GM18907 (cell line): ENCODE measurements around the gene TUFT1.

Experiments
- ATAC-seq: cut with Tn5 transposase; IDR thresholded peaks from one replicate; pipeline ENCODE4 v1.9.1; 2021; ENCODE audit warnings: mild to moderate bottlenecking, moderate library complexity; ENCODE audit not compliant: unreplicated experiment

TUFT1 gene

GRCh38 chr1:151540021-151540981, at the start of gene TUFT1:
TUFT1 (plus strand) TSS chr1:151540309; CDS start chr1:151540367, 58 bp downstream.
- ATAC-seq: peak; percentile 93

GRCh38 chr1:151491641-151492040, 48.5 kb upstream of the TUFT1 start:
- no peak for ATAC-seq

- ATAC-seq: no peak
These were observed 48.0 kb upstream of the TUFT1 start for GRCh38 chr1:151492120-151492519.

- ATAC-seq: no peak
These were observed 47.1 kb upstream of the TUFT1 start for GRCh38 chr1:151493042-151493441.

- ATAC-seq: peak; percentile 57
These were observed 45.3 kb upstream of the TUFT1 start for GRCh38 chr1:151494741-151495281.

- ATAC-seq: no peak
These were observed 44.8 kb upstream of the TUFT1 start for GRCh38 chr1:151495316-151495715.

- no peak for ATAC-seq
These were observed 40.7 kb upstream of the TUFT1 start for GRCh38 chr1:151499365-151499764.

- ATAC-seq: no peak
These were observed 40.2 kb upstream of the TUFT1 start for GRCh38 chr1:151499930-151500329.

- no peak for ATAC-seq
These were observed 38.6 kb upstream of the TUFT1 start for GRCh38 chr1:151501474-151501873.

GRCh38 chr1:151502035-151502700, 37.9 kb upstream of the TUFT1 start:
- ATAC-seq: no peak

- no peak for ATAC-seq
These were observed 37.0 kb upstream of the TUFT1 start for GRCh38 chr1:151502859-151503780.

GRCh38 chr1:151504252-151504651, 35.9 kb upstream of the TUFT1 start:
- ATAC-seq: no peak

- ATAC-seq: no peak
These were observed 35.4 kb upstream of the TUFT1 start for GRCh38 chr1:151504759-151505158.

- ATAC-seq: no peak
These were observed 31.3 kb upstream of the TUFT1 start for GRCh38 chr1:151508833-151509232.

- no peak for ATAC-seq
These were observed 30.6 kb upstream of the TUFT1 start for GRCh38 chr1:151509350-151510019.

GRCh38 chr1:151510020-151510405, 30.1 kb upstream of the TUFT1 start:
- no peak for ATAC-seq

GRCh38 chr1:151510614-151510956, 29.5 kb upstream of the TUFT1 start:
- ATAC-seq: peak; percentile 3

- peak; percentile 80 for ATAC-seq
These were observed 29.0 kb upstream of the TUFT1 start, which contains the start of gene CGN for GRCh38 chr1:151510957-151511635. CGN (plus strand) TSS chr1:151511387; CDS start chr1:151518520, 7,133 bp downstream.

- peak; percentile 36 for ATAC-seq
These were observed 28.4 kb upstream of the TUFT1 start for GRCh38 chr1:151511636-151512215.
